Natural killer cell (primary cell): ENCODE results near the gene SRSF3. TPM values are rescaled to one million over a fixed set of nuclear protein-coding genes. Genes with fewer than 3 reads are reported as not detected.

Experiments
- ATAC-seq, 3 donors: fragments of 150-1000 bp in 2 of 3; fragments of 200-7000 bp in 1 of 3; cut with Tn5 transposase; 1 replicate in 1 of 3; 2 replicates in 2 of 3; pipeline ENCODE4 v1.10.0; 2021; ENCODE audit warnings: mild to moderate bottlenecking in 2 of 3, moderate library complexity in 2 of 3
- DNase-seq, 2 donors: peaks; one replicate each; pipeline versions ENCODE4 v3.0.0 to v3.0.0-alpha.2; 2013 to 2021; ENCODE audit warnings: mixed read lengths in 1 of 2
- H3K27ac ChIP-seq: one replicate; pipeline ENCODE4 v1.5.1; 2013; ENCODE audit warnings: mild to moderate bottlenecking, low read length
- H3K27me3 ChIP-seq: one replicate; pipeline ENCODE4 v1.6.1; 2013; ENCODE audit warnings: low read length; ENCODE audit not compliant: control insufficient read depth, insufficient read depth
- H3K36me3 ChIP-seq: one replicate; pipeline ENCODE4 v1.6.1; 2013; ENCODE audit warnings: low read length; ENCODE audit not compliant: control insufficient read depth, insufficient read depth
- H3K4me1 ChIP-seq: one replicate; pipeline ENCODE4 v1.6.1; 2013; ENCODE audit warnings: low read length; ENCODE audit not compliant: control insufficient read depth, insufficient read depth
- H3K4me3 ChIP-seq: one replicate; pipeline ENCODE4 v1.5.1; 2013; ENCODE audit warnings: low read length
- H3K9me3 ChIP-seq: one replicate; pipeline ENCODE4 v1.6.1; 2013; ENCODE audit warnings: low read length; ENCODE audit not compliant: control insufficient read depth, insufficient read depth
- H3K27ac Mint-ChIP-seq, 2 donors: one replicate each; pipeline ENCODE4 v1.8.0; 2022; ENCODE audit warnings: mild to moderate bottlenecking in 2 of 2, mixed read lengths in 2 of 2, moderate library complexity in 1 of 2
- H3K27me3 Mint-ChIP-seq, 2 donors: one replicate each; pipeline ENCODE4 v1.8.0; 2022; ENCODE audit warnings: low read depth in 2 of 2, mixed read lengths in 2 of 2
- H3K36me3 Mint-ChIP-seq: one replicate; pipeline ENCODE4 v1.8.0; 2022; ENCODE audit warnings: mixed read lengths
- H3K4me1 Mint-ChIP-seq, 2 donors: one replicate each; pipeline ENCODE4 v1.8.0; 2022; ENCODE audit warnings: mixed read lengths in 2 of 2
- H3K4me3 Mint-ChIP-seq: one replicate; pipeline ENCODE4 v1.8.0; 2022; ENCODE audit warnings: mild to moderate bottlenecking, moderate library complexity, mixed read lengths
- H3K9me3 Mint-ChIP-seq, 2 donors: one replicate each; pipeline ENCODE4 v1.8.0; 2022; ENCODE audit warnings: mixed read lengths in 2 of 2
- WGBS: methylation state at CpG from one replicate; pipeline ENCODE4 v1.1.7; 2013; ENCODE audit warnings: missing lambda C conversion rate; ENCODE audit not compliant: insufficient coverage; 5-methylcytosine and 5-hydroxymethylcytosine counted together
- intact Hi-C: fragments of 100-400 bp; cut with micrococcal nuclease; formaldehyde crosslinking; loops from one replicate; pipeline ENCODE4 v1.14.2; 2022
- total RNA-seq, 4 donors: library from RNA; stranded (reverse); fragments of 120-200 nt in 1 of 4; gene quantifications; one replicate each; pipeline versions ENCODE4 v1.2.3 to v1.2.4, GENCODE V29; 2013 to 2022
- TF ChIP-seq, protein P1 (sequence below): fragments of 200-600 bp; IDR thresholded peaks from one replicate; pipeline ENCODE4 v1.8.0; 2022; ENCODE audit warnings: antibody characterized with exemption

SRSF3 gene
- total RNA-seq, 3 donors from 2014 or later (not counting 1 experiment from before 2014, with no cell fraction given), result 445 to 526 (median 447) TPM

DNA sequence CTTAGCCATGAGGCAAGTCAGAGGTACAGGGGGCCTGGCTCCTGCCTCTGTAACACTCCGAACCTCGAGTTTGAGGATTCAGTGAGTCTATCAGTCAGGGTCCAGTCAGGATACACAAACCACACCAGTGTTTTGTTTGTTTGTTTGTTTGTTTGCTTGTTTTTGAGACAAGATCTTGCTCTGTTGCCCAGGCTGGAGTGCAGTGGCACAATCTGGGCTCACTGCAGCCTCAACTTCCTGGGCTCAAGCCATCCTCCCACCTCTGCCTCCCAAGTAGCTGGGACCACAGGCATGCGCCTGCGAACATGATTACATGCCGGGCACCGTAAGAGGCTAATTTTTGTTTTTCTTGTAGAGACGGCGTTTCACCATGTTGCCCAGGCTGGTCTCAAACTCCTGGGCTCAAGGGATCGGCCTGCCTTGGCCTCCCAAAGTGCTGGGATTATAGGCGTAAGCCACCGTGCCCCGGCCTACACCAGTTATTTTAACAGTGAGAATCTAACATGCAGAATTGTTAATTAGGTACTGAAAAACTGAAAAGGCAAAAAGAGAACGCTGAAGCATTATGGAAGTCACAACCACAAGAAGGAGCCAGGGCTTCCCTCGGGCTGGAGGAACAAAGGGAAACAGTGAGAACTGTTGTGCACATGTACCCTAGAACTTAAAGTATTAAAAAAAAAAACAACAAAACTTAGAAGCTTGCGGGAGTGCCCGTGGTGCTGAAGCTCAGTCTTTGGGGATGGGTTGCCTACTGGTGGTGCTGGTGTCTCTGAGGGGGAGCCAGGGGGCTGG is 40.4 kb downstream of the SRSF3 start:
- H3K27ac ChIP-seq, result no peak overlapping the region
- no peaks in the 10 kb centered on the region for H3K9me3 ChIP-seq
- H3K4me1 Mint-ChIP-seq, result no peaks in the 10 kb centered on the region
- no peaks in the 10 kb centered on the region for H3K36me3 Mint-ChIP-seq
- intact Hi-C loops, result no loop called here
- TF ChIP-seq, protein P1, sequence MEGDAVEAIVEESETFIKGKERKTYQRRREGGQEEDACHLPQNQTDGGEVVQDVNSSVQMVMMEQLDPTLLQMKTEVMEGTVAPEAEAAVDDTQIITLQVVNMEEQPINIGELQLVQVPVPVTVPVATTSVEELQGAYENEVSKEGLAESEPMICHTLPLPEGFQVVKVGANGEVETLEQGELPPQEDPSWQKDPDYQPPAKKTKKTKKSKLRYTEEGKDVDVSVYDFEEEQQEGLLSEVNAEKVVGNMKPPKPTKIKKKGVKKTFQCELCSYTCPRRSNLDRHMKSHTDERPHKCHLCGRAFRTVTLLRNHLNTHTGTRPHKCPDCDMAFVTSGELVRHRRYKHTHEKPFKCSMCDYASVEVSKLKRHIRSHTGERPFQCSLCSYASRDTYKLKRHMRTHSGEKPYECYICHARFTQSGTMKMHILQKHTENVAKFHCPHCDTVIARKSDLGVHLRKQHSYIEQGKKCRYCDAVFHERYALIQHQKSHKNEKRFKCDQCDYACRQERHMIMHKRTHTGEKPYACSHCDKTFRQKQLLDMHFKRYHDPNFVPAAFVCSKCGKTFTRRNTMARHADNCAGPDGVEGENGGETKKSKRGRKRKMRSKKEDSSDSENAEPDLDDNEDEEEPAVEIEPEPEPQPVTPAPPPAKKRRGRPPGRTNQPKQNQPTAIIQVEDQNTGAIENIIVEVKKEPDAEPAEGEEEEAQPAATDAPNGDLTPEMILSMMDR, result no peak
- H3K4me3 ChIP-seq, result no peak overlapping the region
- H3K4me1 ChIP-seq, result no peaks in the 10 kb centered on the region
- no peaks in the 10 kb centered on the region for H3K36me3 ChIP-seq
- H3K27me3 ChIP-seq, result no peaks in the 10 kb centered on the region
- ATAC-seq, result no peak
- no peak for DNase-seq
- WGBS, result 83% methylated on average over 16 of the region's 16 CpGs
- H3K27me3 Mint-ChIP-seq, result no peaks in the 10 kb centered on the region
- no peak overlapping the region for H3K4me3 Mint-ChIP-seq
- no peak overlapping the region for H3K27ac Mint-ChIP-seq
- H3K9me3 Mint-ChIP-seq, result no peaks in the 10 kb centered on the region

GRCh38 chr6:36636283-36636682 is 42.1 kb downstream of the SRSF3 start:
- Histone ChIP-seq H3K27me3 (no peaks in the 10 kb centered on the region), H3K36me3 (no peaks in the 10 kb centered on the region), H3K9me3 (no peaks in the 10 kb centered on the region), H3K4me1 (no peaks in the 10 kb centered on the region), H3K27ac (no peak overlapping the region), H3K4me3 (no peak overlapping the region)
- no peaks in the 10 kb centered on the region for H3K9me3 Mint-ChIP-seq
- intact Hi-C loops, result no loop called here
- TF ChIP-seq, protein P1, result no peak
- no peak for DNase-seq
- H3K4me1 Mint-ChIP-seq, result no peaks in the 10 kb centered on the region
- no peak overlapping the region for H3K4me3 Mint-ChIP-seq
- no peaks in the 10 kb centered on the region for H3K27me3 Mint-ChIP-seq
- no peak overlapping the region for H3K27ac Mint-ChIP-seq
- 79% methylated on average over 5 of the region's 5 CpGs for WGBS
- no peak for ATAC-seq
- no peaks in the 10 kb centered on the region for H3K36me3 Mint-ChIP-seq

- H3K9me3 Mint-ChIP-seq, result no peaks in the 10 kb centered on the region
- no peak overlapping the region for H3K27ac ChIP-seq
- H3K27me3 Mint-ChIP-seq, result no peaks in the 10 kb centered on the region
- H3K4me1 ChIP-seq, result no peaks in the 10 kb centered on the region
- no peak overlapping the region for H3K27ac Mint-ChIP-seq
- no peaks in the 10 kb centered on the region for H3K4me1 Mint-ChIP-seq
- ATAC-seq (no peak), DNase-seq (no peak)
- H3K36me3 Mint-ChIP-seq, result no peaks in the 10 kb centered on the region
- no peak overlapping the region for H3K4me3 ChIP-seq
- intact Hi-C loops, result no loop called here
- no peak overlapping the region for H3K4me3 Mint-ChIP-seq
- no peaks in the 10 kb centered on the region for H3K27me3 ChIP-seq
- TF ChIP-seq, protein P1, result no peak
- 91% methylated on average over 12 of the region's 12 CpGs for WGBS
- H3K36me3 ChIP-seq, result no peaks in the 10 kb centered on the region
- H3K9me3 ChIP-seq, result no peaks in the 10 kb centered on the region
Observed at GRCh38 chr6:36636687-36637418, 42.7 kb downstream of the SRSF3 start.
